ENCODE results near the gene TLE1.

The TLE1 gene

GRCh38 chr9:81563739-81564138 is 125.6 kb downstream of the TLE1 start:
- H3K27me3 ChIP-seq (ENCODE audit: insufficient read depth, poor library complexity, severe bottlenecking) = no peaks in the 10 kb centered on the region
- H3K27ac ChIP-seq (replicated peaks) = no peak overlapping the region
- no peak for TF ChIP-seq SPI1 (IDR thresholded peaks at IDR 0.05; ENCODE audit: borderline replicate concordance, low read depth)
- no peak for TF ChIP-seq REST (IDR thresholded peaks at IDR 0.05; ENCODE audit: insufficient replicate concordance, low read depth)
- no peak for TF ChIP-seq POLR2AphosphoS5 (IDR thresholded peaks at IDR 0.05; ENCODE audit: low read depth)
- no peak for TF ChIP-seq GABPA (IDR thresholded peaks at IDR 0.05; ENCODE audit: low read depth)
- TF ChIP-seq CTCF (IDR thresholded peaks at IDR 0.05; ENCODE audit: insufficient read depth, low read length) = no peak
- H3K4me3 ChIP-seq (replicated peaks; ENCODE audit: insufficient read depth, low read length) = no peak overlapping the region
- DNase-seq (ENCODE audit: low read depth in 1 of 2, low spot score in 1 of 2) = no peak

- no peaks in the 10 kb centered on the region for H3K27me3 ChIP-seq (ENCODE audit: insufficient read depth, poor library complexity, severe bottlenecking)
- no peak for DNase-seq (ENCODE audit: low read depth in 1 of 2, low spot score in 1 of 2)
- no peak overlapping the region for H3K4me3 ChIP-seq (replicated peaks; ENCODE audit: insufficient read depth, low read length)
- no peak overlapping the region for H3K27ac ChIP-seq (replicated peaks)
- TF ChIP-seq GABPA (IDR thresholded peaks at IDR 0.05; ENCODE audit: low read depth) = no peak
- no peak for TF ChIP-seq SPI1 (IDR thresholded peaks at IDR 0.05; ENCODE audit: borderline replicate concordance, low read depth)
- no peak for TF ChIP-seq POLR2AphosphoS5 (IDR thresholded peaks at IDR 0.05; ENCODE audit: low read depth)
- TF ChIP-seq CTCF (IDR thresholded peaks at IDR 0.05; ENCODE audit: insufficient read depth, low read length) = no peak
- no peak for TF ChIP-seq REST (IDR thresholded peaks at IDR 0.05; ENCODE audit: insufficient replicate concordance, low read depth)
These were observed 126.3 kb downstream of the TLE1 start for GRCh38 chr9:81563020-81563407.

GRCh38 chr9:81562231-81563019 is 126.9 kb downstream of the TLE1 start:
- DNase-seq (ENCODE audit: low read depth in 1 of 2, low spot score in 1 of 2) = no peak
- H3K4me3 ChIP-seq (replicated peaks; ENCODE audit: insufficient read depth, low read length) = no peak overlapping the region
- H3K27ac ChIP-seq (replicated peaks) = no peak overlapping the region
- H3K27me3 ChIP-seq (ENCODE audit: insufficient read depth, poor library complexity, severe bottlenecking) = no peaks in the 10 kb centered on the region
- TF ChIP-seq CTCF (IDR thresholded peaks at IDR 0.05; ENCODE audit: insufficient read depth, low read length) (no peak), REST (IDR thresholded peaks at IDR 0.05; ENCODE audit: insufficient replicate concordance, low read depth) (no peak), SPI1 (IDR thresholded peaks at IDR 0.05; ENCODE audit: borderline replicate concordance, low read depth) (no peak)
